GM12874 (cell line): ENCODE measurements around the gene VAMP5.

Experiments
- CTCF ChIP-seq: IDR thresholded peaks from 2 replicates; pipeline ENCODE4 v1.5.1; 2011; ENCODE audit warnings: low read depth, mild to moderate bottlenecking, control low read depth, low read length, moderate library complexity; ENCODE audit not compliant: insufficient read depth

VAMP5 gene

DNA sequence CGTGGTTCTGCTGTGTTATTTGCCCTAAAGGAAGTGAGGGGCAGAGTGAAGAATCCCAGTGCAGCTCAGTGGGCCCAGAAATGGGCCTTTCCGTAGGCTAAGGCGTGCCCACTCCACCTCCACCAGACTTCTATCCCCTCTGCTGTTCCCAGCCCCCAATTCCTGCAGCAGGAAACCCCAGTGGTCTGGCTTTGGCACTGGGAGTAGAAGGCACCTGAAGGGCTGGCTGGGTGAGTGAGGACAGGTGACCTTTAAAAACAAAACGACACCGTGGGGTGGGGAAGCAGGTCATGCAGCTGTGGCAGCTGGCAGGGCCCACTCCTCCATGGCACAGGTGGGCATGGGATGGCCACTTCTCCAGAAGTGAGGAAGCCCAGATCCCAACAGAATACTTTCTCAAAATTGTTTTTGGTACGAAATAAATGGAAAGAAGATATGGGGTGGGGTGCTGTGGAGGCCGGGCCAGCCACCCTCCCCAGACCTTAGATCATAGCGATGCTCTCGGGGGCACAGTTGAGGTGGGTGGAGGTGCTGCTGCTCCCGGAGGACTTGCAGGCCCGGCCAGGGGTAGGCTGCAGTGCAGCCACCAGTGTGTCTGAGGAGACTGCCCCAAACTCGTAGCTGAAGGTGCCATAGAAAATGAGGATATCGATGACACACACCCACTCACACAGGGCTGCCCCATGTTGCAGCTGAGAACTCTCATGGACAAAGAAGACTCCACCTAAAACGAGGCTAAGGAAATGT, 14.5 kb downstream of the VAMP5 start:
- no peak for TF ChIP-seq CTCF

GRCh38 chr2:85599468-85600234, 15.4 kb downstream of the VAMP5 start:
- TF ChIP-seq CTCF, result no peak

GRCh38 chr2:85600235-85600575, 16.0 kb downstream of the VAMP5 start:
- no peak for TF ChIP-seq CTCF

- no peak for TF ChIP-seq CTCF
These were observed 16.9 kb downstream of the VAMP5 start for GRCh38 chr2:85600951-85601770.

- no peak for TF ChIP-seq CTCF
These were observed 17.7 kb downstream of the VAMP5 start for GRCh38 chr2:85601771-85602475.

DNA sequence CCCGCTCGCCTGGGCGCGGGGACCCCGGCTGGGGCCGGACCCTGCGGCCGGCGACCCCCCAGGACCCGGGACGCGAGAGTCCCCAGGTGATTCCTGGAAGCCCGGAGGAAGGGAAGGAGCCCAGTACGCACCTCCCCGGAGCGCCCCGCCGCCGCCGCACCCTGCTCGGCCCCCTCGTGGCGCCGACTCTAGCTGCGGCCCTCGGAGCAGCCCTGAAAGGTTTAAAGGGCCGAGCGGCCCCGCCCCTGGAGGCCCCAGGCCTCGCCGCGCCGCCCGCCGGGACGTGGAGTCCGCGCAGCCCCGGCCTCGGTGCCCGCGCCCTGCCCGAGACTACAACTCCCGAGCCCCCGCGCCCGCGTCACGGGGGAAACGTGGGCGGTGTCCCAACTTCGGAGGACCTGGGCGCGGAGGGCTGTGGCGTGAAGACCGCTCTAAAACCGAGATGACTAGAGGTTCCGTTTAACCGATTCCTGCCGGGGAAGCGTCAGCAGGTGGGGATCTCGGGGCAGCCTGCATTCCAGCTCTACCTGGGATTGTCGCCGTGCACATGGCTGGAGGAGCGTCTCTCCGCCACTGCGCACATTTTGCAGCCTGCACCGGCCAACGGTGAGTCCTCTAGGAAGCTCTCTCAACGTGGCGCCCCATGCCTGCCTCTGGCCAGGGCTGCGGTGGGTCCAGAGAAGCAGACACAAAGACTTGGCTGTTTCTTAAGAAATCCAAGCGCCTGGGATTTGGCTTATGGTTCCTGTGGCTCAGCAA, 18.4 kb downstream of the VAMP5 start, which contains the start of gene TMEM150A:
TSS of gene TMEM150A (minus strand) at position 223 of the 759 bp plus-strand sequence. CDS start 750 bp downstream, outside the sequence.
- peak; percentile 42 for TF ChIP-seq CTCF
